Measurements from ENCODE around the gene CCNO.

CCNO gene

DNA sequence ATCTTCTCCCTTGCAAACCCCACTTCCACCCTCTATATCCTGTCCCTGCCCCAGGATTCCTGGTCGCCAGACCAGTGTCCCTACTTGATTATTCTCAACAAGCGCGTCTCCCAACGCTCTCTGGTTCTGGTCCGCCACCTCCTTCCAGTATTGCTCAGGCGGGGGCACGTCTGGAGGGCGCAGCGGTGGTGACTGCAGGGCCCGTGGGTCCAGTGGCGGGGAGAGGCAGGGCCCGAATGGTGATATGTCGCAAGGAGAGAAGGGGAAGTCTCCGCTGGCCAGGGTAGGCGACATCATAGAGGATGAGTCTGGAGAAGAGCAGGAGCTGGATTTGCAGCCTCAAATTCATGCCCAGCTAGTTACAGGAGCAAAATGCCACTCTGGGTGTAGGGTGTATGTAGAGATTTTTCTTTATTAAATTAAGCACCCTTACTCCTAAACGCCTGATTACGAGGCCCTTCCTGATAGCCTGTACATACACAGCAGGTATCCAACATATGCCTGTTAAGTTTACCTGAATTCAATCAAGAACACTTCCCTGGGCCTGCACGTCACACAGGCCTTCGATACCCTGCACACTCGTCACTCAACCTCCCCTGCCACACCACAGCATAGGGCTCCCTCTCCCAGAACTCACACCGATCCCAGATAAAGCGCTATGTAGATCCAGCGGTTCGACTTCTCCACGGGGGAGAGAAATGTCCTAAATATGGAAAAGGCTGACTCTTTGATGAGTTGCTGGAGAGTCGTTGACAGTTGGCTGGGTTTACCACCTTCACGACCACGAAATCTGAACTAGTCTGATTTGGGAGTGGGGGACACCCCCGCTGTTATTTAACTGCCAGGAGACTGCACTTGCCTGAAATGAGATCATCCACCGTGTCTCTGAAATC, 11.1 kb downstream of the CCNO start:
- DNase-seq, result no peak

DNA sequence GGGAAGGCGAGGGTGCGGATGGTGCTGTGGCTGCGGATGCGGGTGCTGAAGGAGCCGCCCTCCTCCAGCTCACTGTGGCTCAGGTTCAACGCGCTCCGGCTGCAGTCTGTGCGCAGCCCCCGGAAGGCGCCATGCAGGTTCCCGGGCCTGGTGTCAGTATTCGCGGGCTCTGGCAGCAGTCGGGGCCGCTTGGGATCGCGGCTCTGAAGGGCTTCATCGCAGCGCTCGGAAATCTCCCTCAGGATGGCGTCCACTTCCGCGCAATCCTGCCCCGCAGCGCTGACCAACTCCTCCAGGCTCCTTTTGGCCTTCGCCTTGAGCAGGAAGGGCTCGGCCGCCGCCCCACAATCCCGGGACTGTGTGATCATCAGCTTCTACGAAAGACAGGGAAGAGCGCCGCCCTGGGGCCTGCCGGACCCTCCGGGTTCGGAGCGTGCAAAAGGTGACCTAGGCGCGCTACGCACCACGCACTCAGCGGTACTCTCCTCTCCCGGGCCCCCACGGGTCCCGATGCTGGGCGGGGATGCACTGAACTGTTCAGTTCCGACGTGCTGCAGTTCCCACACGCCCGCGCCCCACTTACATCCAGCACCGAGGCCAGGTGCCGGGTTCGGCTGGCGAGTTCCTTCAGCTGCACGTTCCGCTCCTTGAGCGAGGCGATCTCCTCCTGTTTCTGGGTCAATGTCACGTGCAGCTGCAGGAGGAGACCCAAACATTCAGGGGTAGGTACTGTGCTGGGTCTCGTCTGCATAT, 12.8 kb downstream of the CCNO start:
- DNase-seq, result no peak

DNA sequence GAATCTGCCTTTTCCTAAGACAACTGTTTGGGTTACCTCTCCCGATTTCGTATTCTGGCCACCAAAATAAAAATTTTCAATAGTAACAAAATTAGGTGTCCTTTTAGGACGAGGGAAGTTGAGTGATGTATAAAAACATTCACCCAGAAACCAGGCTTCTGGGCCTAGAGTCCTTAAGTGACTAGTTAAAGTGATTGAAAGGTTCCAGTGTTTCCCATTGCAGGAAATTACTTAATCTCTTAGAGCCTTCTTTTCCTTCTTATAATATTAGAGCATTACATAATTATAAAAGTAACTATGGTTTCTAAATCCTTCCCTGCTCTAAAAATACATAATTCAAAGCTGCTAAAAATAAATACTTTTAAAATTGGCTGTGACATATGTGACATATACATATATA, 13.6 kb downstream of the CCNO start:
- no peak for DNase-seq

DNA sequence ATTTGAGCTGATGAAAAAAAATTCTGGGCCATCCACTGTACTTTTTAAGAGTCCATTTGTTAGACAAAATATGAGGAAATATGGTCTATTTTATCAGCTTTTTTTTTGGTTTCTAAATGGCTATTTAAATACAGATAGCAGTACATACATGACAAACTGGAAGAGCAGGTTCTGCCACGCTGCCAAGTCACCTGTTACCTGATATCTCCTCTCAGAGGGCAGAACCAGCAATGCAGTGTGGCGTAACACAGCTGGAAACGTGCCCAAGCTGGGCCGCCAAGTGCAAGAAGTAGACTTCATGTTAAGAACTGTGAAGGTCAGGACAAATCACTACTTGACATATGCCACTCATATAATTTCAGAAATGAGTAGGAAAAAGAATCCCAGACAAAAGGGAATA, 14.4 kb downstream of the CCNO start:
- no peak for DNase-seq

- DNase-seq, result no peak
Observed at GRCh38 chr5:55211184-55211874, 22.1 kb downstream of the CCNO start.

DNA sequence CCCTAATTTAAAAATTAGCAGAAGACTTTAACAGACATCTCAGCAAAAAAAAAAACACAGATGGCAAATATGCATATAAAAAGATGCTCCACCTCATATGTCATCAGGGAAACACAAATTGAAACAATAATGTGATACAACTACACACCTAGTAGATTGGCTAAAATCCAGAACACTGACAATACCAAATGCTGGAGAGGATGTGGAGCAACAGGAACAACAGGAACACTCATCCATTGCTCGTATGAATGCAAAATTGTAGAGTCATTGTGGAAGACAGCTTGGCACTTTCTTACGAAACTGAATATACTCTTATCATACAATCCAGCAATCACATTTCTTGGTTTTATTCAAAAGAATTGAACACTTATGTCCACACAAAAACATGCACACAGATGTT, 28.4 kb downstream of the CCNO start:
- no peak for DNase-seq

DNA sequence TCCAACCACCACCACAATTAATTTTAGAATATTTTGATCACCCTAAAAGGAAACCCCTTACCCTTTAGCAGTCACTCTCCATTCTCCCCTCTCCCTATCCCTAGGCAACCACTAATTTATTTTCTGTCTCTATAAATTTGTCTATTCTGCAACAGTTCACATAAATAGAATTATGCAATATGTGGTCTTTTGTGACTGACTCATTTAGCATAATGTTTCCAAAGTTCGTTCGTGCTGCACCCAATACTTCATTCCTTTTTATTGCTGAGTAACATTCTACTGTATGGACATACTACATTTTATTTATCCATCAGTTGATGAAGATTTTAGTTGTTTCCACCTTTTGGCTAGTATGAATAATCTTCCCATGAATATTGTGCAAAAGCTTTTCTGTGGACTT, 42.2 kb downstream of the CCNO start:
- no peak for DNase-seq

DNA sequence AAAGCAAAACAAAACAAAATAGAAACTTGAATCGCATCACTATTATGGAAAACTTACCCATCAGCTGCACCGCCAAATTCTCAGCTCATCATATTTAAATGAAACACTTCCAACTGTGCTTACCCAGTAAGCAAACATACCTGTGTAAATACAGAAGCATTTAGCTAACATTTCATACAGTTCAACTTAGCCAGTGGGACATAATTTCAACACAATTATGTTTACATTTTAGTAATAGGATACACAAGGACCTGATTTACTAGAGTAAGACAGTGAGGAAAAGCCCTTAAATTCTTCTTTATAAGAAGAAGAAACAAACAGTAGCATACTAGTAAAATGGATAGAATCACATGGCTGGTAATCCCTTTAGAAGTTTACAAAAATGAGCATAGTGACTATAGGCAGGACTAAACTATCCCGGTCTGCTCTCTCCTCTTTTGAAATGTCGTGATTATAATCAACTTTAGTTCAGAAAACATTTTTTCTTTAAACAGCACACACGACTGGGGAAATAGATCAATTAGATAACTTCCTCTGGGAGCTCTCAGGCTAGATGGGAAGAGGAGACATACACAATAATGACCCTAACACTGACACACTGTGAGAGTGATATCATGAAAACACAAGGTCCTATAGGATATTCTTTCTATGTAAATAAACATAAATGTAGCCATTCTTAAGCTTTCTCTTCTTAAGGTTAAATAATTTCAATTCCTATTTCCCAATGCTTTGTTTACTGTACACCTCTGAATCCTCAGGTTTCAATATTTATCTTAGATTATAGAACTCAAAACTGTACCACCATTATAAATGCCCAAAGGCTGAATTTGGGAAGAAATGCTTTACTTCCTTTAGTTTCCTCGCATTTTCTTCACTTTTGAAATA, 44.5 kb downstream of the CCNO start:
- no peak for DNase-seq

DNA sequence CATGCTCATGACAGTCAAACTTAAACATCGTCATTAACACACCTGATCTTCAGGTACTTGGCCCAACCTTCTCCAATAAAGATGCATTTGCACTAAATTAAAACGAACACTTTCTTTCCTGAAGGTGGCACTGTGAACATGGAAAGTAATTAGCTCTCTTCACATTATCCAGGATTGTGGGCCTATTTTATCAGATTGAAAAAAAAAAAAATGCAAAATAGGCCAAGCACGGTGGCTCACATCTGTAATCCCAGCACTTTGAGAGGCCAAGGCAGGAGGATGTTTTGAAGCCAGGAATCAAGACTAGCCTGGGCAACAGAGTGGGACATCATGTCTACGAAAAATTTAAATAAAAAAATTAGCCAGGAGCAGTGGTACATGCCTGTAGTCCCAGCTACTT, 46.0 kb downstream of the CCNO start:
- DNase-seq, result no peak

Measured in SIG-M5 (cell line).